ENCODE data around the gene CCL1.

DNA sequence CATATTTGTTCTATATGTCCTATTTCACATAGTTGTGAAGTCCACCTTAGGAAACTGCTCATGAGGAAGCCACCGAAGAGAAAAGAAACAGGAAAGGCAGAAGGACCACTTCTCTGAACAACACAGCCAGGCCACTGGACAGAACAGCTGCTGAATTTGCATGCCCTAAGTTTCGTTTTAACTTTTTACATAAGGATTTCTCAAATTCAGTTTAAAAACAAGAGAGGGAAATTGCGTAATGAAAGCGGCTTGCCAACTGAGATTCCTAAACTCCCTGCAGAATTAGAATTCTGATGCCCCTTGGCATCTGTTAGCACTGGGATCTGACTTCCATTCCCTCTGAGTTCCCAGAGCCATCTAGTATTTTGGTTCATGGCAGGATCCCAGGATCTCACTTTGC is 48.8 kb downstream of the CCL1 start:
- TF ChIP-seq POLR2A (IDR thresholded peaks at IDR 0.05), result no peak
- TF ChIP-seq, protein P1, sequence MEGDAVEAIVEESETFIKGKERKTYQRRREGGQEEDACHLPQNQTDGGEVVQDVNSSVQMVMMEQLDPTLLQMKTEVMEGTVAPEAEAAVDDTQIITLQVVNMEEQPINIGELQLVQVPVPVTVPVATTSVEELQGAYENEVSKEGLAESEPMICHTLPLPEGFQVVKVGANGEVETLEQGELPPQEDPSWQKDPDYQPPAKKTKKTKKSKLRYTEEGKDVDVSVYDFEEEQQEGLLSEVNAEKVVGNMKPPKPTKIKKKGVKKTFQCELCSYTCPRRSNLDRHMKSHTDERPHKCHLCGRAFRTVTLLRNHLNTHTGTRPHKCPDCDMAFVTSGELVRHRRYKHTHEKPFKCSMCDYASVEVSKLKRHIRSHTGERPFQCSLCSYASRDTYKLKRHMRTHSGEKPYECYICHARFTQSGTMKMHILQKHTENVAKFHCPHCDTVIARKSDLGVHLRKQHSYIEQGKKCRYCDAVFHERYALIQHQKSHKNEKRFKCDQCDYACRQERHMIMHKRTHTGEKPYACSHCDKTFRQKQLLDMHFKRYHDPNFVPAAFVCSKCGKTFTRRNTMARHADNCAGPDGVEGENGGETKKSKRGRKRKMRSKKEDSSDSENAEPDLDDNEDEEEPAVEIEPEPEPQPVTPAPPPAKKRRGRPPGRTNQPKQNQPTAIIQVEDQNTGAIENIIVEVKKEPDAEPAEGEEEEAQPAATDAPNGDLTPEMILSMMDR (IDR thresholded peaks at IDR 0.05), result no peak
